Heart left ventricle (tissue), 16 donors: ENCODE results near the gene OLIG1. TPM values are rescaled to one million over a fixed set of nuclear protein-coding genes. Genes with fewer than 3 reads are reported as not detected.

Experiments used
- ATAC-seq, 4 donors: fragments of 200-7000 bp; cut with Tn5 transposase; one replicate each; pipeline ENCODE4 v1.9.1; 2020 to 2022; ENCODE audit warnings: moderate library complexity in 4 of 4, mild to moderate bottlenecking in 3 of 4, moderate number of reproducible peaks in 1 of 4
- DNase-seq, 5 donors: peaks; one replicate each; pipeline ENCODE4 v3.0.0-alpha.2; 2020
- H3K27ac ChIP-seq, 12 donors: fragments of 200-600 bp; sonication (generic) in 4 of 12; one replicate each; pipeline versions ENCODE4 v1.5.0 to v1.8.0; 2016 to 2022; ENCODE audit warnings: mild to moderate bottlenecking in 2 of 12
- H3K27me3 ChIP-seq, 9 donors: fragments of 200-600 bp; sonication (generic) in 2 of 9; one replicate each; pipeline versions ENCODE4 v1.5.1 to v1.8.0; 2016 to 2022; ENCODE audit warnings: mild to moderate bottlenecking in 3 of 9
- H3K36me3 ChIP-seq, 9 donors: fragments of 200-600 bp; sonication (generic) in 2 of 9; one replicate each; pipeline versions ENCODE4 v1.5.0 to v1.8.0; 2018 to 2022; ENCODE audit warnings: mild to moderate bottlenecking in 2 of 9
- H3K4me1 ChIP-seq, 12 donors: fragments of 200-600 bp; sonication (generic) in 4 of 12; one replicate each; pipeline versions ENCODE4 v1.5.0 to v1.8.0; 2016 to 2022; ENCODE audit warnings: mild to moderate bottlenecking in 3 of 12
- H3K4me3 ChIP-seq, 12 donors: fragments of 200-600 bp; sonication (generic) in 4 of 12; one replicate each; pipeline versions ENCODE4 v1.5.0 to v1.8.0; 2017 to 2022; ENCODE audit warnings: mild to moderate bottlenecking in 9 of 12, moderate library complexity in 4 of 12
- H3K9me3 ChIP-seq, 12 donors: fragments of 200-600 bp; sonication (generic) in 4 of 12; one replicate each; pipeline versions ENCODE4 v1.5.0 to v1.8.0; 2016 to 2022; ENCODE audit warnings: mild to moderate bottlenecking in 1 of 12
- POLR2A ChIP-seq, 2 donors: fragments of 450-650 bp; IDR thresholded peaks; one replicate each; pipeline ENCODE4 v1.6.1; 2017; ENCODE audit warnings: antibody characterized with exemption in 2 of 2, mild to moderate bottlenecking in 2 of 2, moderate library complexity in 2 of 2
- WGBS, 4 donors: extraction: QIAGEN DNeasy Blood & Tissue Kit in 2 of 4; methylation state at CpG; one replicate each; pipeline versions ENCODE4 v1.1.5 to v1.1.7; 2013 to 2018; 5-methylcytosine and 5-hydroxymethylcytosine counted together
- intact Hi-C, 10 donors: fragments of 100-400 bp; cut with DNase I; formaldehyde crosslinking; loops; one replicate each; pipeline versions ENCODE4 v1.11.1 to v1.14.2; 2022
- polyA plus RNA-seq, 2 donors: library from polyadenylated mRNA; stranded (reverse); fragments of 200-250 nt; gene quantifications; one replicate each; pipeline ENCODE4 v1.2.3, GENCODE V29; 2013
- total RNA-seq, 9 donors: library from RNA; depleted of rRNA in 2 of 9; stranded (reverse); fragments of >200 nt in 2 of 9; fragmentation: NEBNext Ultra II Directional in 3 of 9; extraction: Animal tissue kit (Norgen Biotek cat#: 25700) in 3 of 9; gene quantifications; one replicate each; pipeline versions ENCODE4 v1.1.0 to v1.2.4, GENCODE V29; 2016 to 2023
- TF ChIP-seq, protein P1 (sequence below), 12 donors: fragments of 200-600 bp; sonication (generic) in 4 of 12; IDR thresholded peaks; one replicate each; pipeline versions ENCODE4 v1.5.0 to v1.8.0; 2018 to 2022; ENCODE audit warnings: antibody characterized with exemption in 12 of 12, mild to moderate bottlenecking in 5 of 12
- donor health status: ischemic (EF 13 %, LVEDD 7.1; RV severe dilation, severe dysfunction).
- donor health status: healthy with polysubstance abuse.
- donor health status: DM: no; HTN: yes; CAD: no.
- donor health status: DM: no; HTN: no; CAD: no.
- donor health status: ischemic (EF 25% LVEDD 6.9; RV normal size, moderate dysfunction).
- donor health status: ischemic (EF 25% LVEDD 5.7; RV mildly dilated, moderate dysfunction).
- donor health status: healthy.
- donor health status: DM: yes; HTN: yes; CAD: no.
- donor health status: ischemic (EF 35%, LVEDD 5.7; RV mildly dilated, moderate dysfunction).
- donor health status: nonischemic (EF 11% LVEDD 7.7; RV severe dilation, severe dysfunction).
- donor health status: DM: yes; HTN: yes; CAD: no.
- donor health status: PGD.
- donor health status: ischemic (EF 29% LVEDD 5.4; RV normal size, mild dysfunction).
- donor health status: nonischemic (EF 23%, LVEDD 6.1; RV moderate dilation, normal function).

OLIG1 gene
- total and polyA plus RNA-seq, 11 donors = 0.11 to 0.67 TPM; not detected in 9

DNA sequence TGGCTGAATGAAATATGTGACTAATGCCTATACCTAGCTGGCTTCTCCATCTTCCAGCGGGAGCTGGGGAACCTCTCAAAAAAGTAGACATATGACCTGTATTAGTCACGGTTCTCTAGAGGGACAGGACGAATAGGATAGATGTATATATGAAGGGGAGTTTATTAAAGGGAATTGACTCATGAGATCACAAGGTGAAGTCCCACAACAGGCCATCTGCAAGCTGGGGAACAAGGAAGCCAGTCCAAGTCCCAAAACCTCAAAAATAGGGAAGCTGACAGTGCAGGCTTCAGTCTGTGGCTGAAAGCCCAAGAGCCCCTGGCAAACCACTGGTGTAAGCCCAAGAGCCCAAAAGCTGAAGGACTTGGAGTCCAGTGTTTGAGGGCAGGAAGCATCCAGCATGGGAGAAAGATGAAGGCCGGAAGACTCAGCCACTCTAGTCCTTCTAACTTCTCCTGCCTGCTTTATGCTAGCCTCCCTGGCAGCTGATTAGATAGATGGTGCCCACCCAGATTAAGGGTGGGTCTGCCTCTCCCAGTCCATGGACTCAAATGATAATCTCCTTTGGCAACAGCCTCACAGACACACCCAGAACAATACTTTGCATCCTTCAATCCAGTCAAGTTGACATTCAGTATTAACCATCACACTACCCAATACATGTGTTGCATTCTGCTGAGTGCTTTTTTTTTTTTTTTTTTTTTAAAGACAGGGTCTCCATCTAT is 19.6 kb downstream of the OLIG1 start:
- intact Hi-C loops = no loop called here
- DNase-seq = peak in 1 of 5 donors; percentile 30
- Histone ChIP-seq H3K4me3 (no peak overlapping the region), H3K27ac (no peak overlapping the region), H3K4me1 (peaks cover 0 to 10% (median 0%) of the 10 kb centered on the region in 12 donors), H3K27me3 (peaks cover 0 to 26% (median 4%) of the 10 kb centered on the region in 9 donors), H3K36me3 (no peaks in the 10 kb centered on the region), H3K9me3 (no peaks in the 10 kb centered on the region)
- TF ChIP-seq, protein P1, sequence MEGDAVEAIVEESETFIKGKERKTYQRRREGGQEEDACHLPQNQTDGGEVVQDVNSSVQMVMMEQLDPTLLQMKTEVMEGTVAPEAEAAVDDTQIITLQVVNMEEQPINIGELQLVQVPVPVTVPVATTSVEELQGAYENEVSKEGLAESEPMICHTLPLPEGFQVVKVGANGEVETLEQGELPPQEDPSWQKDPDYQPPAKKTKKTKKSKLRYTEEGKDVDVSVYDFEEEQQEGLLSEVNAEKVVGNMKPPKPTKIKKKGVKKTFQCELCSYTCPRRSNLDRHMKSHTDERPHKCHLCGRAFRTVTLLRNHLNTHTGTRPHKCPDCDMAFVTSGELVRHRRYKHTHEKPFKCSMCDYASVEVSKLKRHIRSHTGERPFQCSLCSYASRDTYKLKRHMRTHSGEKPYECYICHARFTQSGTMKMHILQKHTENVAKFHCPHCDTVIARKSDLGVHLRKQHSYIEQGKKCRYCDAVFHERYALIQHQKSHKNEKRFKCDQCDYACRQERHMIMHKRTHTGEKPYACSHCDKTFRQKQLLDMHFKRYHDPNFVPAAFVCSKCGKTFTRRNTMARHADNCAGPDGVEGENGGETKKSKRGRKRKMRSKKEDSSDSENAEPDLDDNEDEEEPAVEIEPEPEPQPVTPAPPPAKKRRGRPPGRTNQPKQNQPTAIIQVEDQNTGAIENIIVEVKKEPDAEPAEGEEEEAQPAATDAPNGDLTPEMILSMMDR (IDR thresholded peaks at IDR 0.05) = no peak
- no peak for TF ChIP-seq POLR2A (IDR thresholded peaks at IDR 0.05)
- WGBS, 4 donors = 81 to 87% (median 84%) methylated on average over 4 of the region's 4 CpGs
- ATAC-seq = no peak

DNA sequence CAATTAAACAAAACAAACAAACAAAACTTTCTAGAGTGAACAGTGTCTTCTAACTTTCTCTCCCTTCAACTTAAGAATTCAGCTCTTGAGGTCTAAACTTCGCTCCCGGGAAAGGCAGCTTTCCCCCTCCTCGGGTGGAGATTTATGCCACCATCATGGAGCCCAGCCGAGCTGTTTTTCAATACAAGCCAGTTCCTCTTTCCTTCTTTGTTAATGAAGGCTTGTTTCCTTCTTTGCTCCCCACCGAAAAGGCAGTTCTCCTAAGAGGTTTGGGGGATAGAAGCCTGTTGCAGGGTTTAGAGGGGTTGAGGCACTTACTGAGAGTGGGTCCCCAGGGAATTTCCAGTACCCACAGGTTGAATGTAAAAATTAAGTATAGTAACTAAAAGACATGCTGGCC is 26.5 kb downstream of the OLIG1 start:
- intact Hi-C loops = no loop called here
- H3K27ac ChIP-seq = no peak overlapping the region
- no peaks in the 10 kb centered on the region for H3K9me3 ChIP-seq
- 31 to 49% (median 34%) methylated on average over 5 of the region's 5 CpGs for WGBS, 4 donors
- H3K36me3 ChIP-seq = no peaks in the 10 kb centered on the region
- no peak overlapping the region for H3K4me3 ChIP-seq
- TF ChIP-seq POLR2A (IDR thresholded peaks at IDR 0.05) = no peak
- TF ChIP-seq, protein P1 (IDR thresholded peaks at IDR 0.05) = no peak
- DNase-seq (no peak), ATAC-seq (no peak)
- H3K27me3 ChIP-seq = peaks cover 0 to 52% (median 3%) of the 10 kb centered on the region in 9 donors
- no peaks in the 10 kb centered on the region for H3K4me1 ChIP-seq

DNA sequence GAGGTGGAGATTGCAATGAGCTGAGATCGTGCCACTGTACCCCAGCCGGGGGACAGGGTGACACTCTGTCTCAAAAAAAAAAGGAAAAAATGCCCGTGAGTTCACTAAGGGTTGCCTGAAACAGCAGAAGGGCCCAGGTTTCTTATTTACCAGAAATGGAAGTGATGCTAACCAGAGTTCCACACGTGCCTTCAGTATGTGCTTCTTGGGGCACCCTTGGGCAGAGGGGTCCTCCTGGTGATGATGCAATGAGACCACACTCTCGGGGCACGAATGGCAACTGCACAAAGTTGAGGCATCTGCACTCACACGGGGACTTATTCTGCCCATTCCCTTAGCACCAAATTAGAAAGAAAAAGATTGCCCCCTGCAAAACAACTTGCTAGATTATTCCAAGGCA is 29.2 kb downstream of the OLIG1 start:
- no peak overlapping the region for H3K4me3 ChIP-seq
- no peak for DNase-seq
- intact Hi-C loops = no loop called here
- H3K27me3 ChIP-seq = peaks cover 0 to 56% (median 3%) of the 10 kb centered on the region in 9 donors
- H3K27ac ChIP-seq = no peak overlapping the region
- TF ChIP-seq, protein P1 (IDR thresholded peaks at IDR 0.05) = no peak
- TF ChIP-seq POLR2A (IDR thresholded peaks at IDR 0.05) = no peak
- 74 to 83% (median 79%) methylated on average over 7 of the region's 7 CpGs for WGBS, 4 donors
- H3K9me3 ChIP-seq = peaks cover 0 to under 1% (median 0%) of the 10 kb centered on the region in 12 donors
- no peaks in the 10 kb centered on the region for H3K36me3 ChIP-seq
- H3K4me1 ChIP-seq = no peaks in the 10 kb centered on the region
- ATAC-seq = no peak

DNA sequence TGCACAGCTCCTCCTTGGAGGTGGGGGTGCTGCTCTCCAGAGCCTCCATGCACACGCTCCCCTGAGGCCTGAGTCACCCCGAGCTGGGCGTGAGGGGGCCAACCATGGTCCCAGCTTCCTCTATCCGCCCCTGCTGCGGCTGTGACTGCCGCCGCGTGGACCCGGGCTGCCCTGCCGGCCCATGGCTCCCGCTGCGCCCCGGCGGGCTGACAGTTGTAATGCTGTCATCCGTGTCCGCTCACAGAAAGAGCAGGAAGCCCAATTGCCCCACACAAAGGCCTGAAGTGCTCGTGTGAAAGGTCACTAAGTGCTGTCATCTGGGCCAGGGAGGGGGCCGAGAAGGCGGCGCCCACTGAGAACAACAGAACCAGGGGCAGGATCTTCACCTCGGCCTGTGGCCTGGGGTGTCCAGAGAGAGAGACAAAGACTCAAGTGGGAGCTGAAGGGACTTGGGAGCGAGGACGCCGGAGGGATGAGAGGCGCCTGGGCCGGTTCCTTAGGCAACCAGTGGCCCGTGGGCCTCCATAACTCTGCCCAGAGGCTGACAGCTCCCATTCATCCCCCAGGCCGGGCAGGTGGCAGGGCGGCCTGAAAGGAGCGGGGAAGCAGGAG is 31.5 kb downstream of the OLIG1 start:
- TF ChIP-seq, protein P1 (IDR thresholded peaks at IDR 0.05) = no peak
- no peak for TF ChIP-seq POLR2A (IDR thresholded peaks at IDR 0.05)
- 64 to 76% (median 70%) methylated on average over 11 to 30 of the region's 30 CpGs for WGBS, 4 donors
- peaks cover 0 to 5% (median 0%) of the 10 kb centered on the region in 12 donors for H3K9me3 ChIP-seq
- no peaks in the 10 kb centered on the region for H3K4me1 ChIP-seq
- peaks cover 0 to 58% (median 0%) of the 10 kb centered on the region in 9 donors for H3K27me3 ChIP-seq
- no peak for ATAC-seq
- no peak overlapping the region for H3K4me3 ChIP-seq
- H3K36me3 ChIP-seq = no peaks in the 10 kb centered on the region
- no peak for DNase-seq
- intact Hi-C loops = no loop called here
- no peak overlapping the region for H3K27ac ChIP-seq
